Left cardiac atrium (tissue), 4 donors: ENCODE data around the gene BRSK1. TPM values are rescaled to one million over a fixed set of nuclear protein-coding genes. Genes with fewer than 3 reads are reported as not detected.

Source experiments
- ATAC-seq, 2 donors: fragments of 200-7000 bp; cut with Tn5 transposase; one replicate each; pipeline ENCODE4 v1.9.1; 2020; ENCODE audit warnings: mild to moderate bottlenecking in 2 of 2, moderate library complexity in 2 of 2
- DNase-seq: peaks from one replicate; pipeline ENCODE4 v3.0.0-alpha.2; 2020
- intact Hi-C, 2 donors: fragments of 100-400 bp; cut with DNase I; formaldehyde crosslinking; loops; one replicate each; pipeline versions ENCODE4 v1.14.1 to v1.15.1; 2022 to 2023
- total RNA-seq, 2 donors: library from RNA; stranded (reverse); fragmentation: NEBNext Ultra II Directional; extraction: Animal tissue kit (Norgen Biotek cat#: 25700); gene quantifications; one replicate each; pipeline ENCODE4 v1.2.1, GENCODE V29; 2021
- donor health status: DM: no; HTN: yes; CAD: no.
- donor health status: DM: no; HTN: yes; CAD: no; lungs with severe emphysema.
- donor health status: DM: yes; HTN: yes; CAD: no.
- donor health status: Dilated cardiomyopathy.

BRSK1 gene
- total RNA-seq, 2 donors from 2014 or later = 9.1 to 19.5 TPM

DNA sequence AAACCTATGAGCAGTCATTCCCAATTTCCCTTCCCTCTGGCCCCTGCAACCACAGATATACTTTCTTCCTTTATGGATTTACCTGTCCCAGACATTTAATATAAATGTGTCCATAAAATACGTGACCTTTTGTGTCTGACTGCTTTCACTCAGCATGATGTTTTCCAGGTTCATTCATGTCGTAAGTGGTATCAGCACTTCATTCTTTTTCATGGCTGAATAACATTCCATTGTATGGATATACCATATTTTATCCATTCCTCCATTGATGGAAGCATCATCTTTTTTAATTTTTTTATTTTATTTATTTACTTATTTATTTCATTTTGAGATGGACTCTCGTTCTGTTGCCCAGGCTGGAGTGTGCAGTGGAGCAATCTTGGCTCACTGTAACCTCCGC lies 17.0 kb upstream of the BRSK1 start:
- intact Hi-C loops = loop anchor here in 1 of 2 donors (10.0 kb wide), 1 partner anchor 52 kb away; no protein-coding TSS in a partner anchor
- no peak for DNase-seq
- no peak for ATAC-seq

- intact Hi-C loops = loop anchor here in 1 of 2 donors (10.0 kb wide), 1 partner anchor 54 kb away; no protein-coding TSS in a partner anchor
- DNase-seq (no peak), ATAC-seq (no peak)
Measured at GRCh38 chr19:55269299-55269698, 14.5 kb upstream of the BRSK1 start.

GRCh38 chr19:55270172-55270942 lies 13.4 kb upstream of the BRSK1 start:
- ATAC-seq (no peak), DNase-seq (no peak)
- intact Hi-C loops = no loop called here

DNA sequence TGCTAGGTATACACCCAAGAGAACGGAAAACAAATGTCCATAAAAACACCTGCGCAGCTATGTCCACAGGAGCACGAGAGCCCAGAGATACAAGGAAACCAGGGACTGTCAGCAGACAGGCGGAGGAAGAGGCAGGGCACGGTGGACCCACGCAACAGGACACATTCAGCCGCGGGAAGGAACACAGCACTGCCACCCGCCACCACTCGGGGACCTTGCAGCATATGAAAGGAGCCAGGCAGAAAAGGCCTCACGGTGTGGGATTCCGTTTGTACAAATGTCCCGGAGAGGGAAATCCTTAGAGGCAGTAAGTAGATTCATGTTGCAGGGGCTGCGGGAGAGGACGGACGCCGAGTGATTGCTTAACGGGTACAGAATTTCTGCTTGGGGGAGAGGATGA lies 11.7 kb upstream of the BRSK1 start:
- intact Hi-C loops = no loop called here
- DNase-seq (no peak), ATAC-seq (no peak)

- intact Hi-C loops = no loop called here
- no peak for DNase-seq
- ATAC-seq = no peak
Measured at GRCh38 chr19:55273978-55274707, 9.7 kb upstream of the BRSK1 start.

- ATAC-seq (no peak), DNase-seq (no peak)
- intact Hi-C loops = no loop called here
Measured at GRCh38 chr19:55275851-55276719, 7.7 kb upstream of the BRSK1 start.

GRCh38 chr19:55276720-55277430 lies 6.9 kb upstream of the BRSK1 start:
- ATAC-seq (no peak), DNase-seq (no peak)
- intact Hi-C loops = no loop called here

GRCh38 chr19:55277494-55277893 lies 6.3 kb upstream of the BRSK1 start:
- no peak for DNase-seq
- no peak for ATAC-seq
- intact Hi-C loops = no loop called here

GRCh38 chr19:55278391-55279135 lies 5.2 kb upstream of the BRSK1 start:
- ATAC-seq = no peak
- intact Hi-C loops = no loop called here

DNA sequence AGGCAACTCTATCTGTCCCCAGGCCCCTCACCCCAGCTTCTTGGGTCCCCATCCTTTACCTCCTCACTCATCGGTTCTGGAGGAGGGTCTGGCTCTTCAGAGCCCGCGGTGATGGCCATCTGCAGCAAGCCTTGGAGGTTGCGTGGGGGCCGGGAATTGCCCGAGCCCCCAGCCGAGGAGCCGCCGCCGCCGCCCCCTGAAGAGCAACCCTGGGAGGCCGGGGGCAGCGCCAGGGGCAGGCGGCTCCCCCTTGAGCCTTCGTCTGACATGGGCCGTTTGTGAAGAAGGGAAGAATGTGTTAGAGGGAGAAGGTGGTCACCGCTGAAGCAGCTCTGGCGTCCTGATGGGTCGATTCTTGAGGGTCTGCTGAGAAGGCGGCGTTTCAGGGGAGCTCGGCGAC lies 4.5 kb upstream of the BRSK1 start:
- no peak for ATAC-seq
- intact Hi-C loops = no loop called here

More at GRCh38 chr19:55278391-55279135, 5.2 kb upstream of the BRSK1 start:
- DNase-seq = no peak

GRCh38 chr19:55279770-55280643 lies 3.8 kb upstream of the BRSK1 start, which contains the start of gene HSPBP1:
HSPBP1 (minus strand) TSS chr19:55280110; CDS start chr19:55279608, 502 bp downstream.
- peak; percentile 94 to 95 for ATAC-seq
- intact Hi-C loops = no loop called here
- DNase-seq = peak; percentile 93

More for the DNA sequence above, 4.5 kb upstream of the BRSK1 start:
- no peak for DNase-seq

GRCh38 chr19:55284405-55285058 lies 735 bp downstream of the BRSK1 start:
- ATAC-seq (no peak), DNase-seq (no peak)
- intact Hi-C loops = no loop called here

- intact Hi-C loops = no loop called here
- DNase-seq = no peak
- no peak for ATAC-seq
Measured at GRCh38 chr19:55285229-55285890, 1.6 kb downstream of the BRSK1 start.

DNA sequence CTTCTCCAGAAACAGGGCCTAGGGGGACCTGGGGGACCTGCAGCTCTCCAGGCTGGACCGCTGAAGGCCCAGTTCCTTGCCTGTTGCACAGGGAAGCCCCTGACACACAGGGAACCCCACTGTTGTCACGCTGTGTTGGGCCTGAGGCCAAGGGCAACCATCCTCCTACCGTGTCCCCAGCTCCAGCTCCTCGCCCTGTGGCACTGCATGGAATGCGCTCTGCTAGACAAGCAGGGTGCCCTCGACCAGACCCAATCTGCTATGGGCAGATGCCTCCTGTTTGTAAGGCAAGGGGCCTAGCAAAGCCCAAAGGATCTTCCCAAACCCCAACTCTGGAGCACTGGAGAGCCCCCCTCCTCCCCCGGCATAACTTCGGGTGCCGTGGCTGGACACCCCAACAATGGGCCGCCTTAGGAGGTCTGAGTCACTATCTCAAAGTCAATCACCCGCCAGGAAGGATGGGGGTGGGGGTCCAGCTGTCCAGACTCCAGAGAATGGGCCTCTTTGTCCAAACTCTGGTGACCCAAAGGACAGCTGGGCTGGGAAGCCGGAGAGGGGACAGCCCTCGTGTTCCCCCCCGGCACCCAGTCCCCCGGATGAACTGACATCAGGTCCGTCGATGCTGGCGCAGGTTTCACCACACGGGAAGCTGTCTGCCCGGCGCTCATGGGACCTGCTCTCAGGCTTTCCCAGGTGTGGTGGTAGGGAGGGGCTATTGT lies 3.7 kb downstream of the BRSK1 start:
- DNase-seq (no peak), ATAC-seq (peak in 1 of 2 donors; percentile 8)
- intact Hi-C loops = no loop called here

DNA sequence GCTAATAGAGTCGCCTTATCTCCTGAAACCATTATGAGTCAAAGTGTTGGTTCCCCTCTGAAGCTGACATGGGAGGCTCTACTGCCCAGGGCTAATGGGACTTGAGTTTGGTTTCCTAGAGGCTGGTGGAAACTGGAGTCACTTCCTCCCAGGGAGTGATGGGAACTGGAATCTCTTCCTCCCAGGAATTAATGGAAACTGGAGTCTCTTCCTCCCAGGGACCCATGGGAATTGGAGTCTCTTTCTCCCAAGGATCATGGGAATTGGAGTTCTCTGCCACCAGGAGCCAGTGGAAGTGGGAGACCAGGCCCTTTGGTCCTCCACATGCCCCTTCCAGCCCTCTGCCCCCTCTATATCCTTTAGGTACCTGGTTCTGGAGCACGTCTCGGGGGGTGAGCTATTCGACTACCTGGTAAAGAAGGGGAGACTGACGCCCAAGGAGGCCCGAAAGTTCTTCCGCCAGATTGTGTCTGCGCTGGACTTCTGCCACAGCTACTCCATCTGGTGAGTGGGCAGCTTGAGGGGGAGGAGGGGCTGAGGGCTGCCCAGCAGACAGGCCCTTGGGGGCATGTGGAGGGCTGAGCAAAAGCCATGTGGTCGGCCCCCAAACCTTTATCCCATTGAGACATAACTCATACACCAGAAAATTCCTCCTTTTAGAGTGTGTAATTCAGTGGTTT lies 5.5 kb downstream of the BRSK1 start:
- intact Hi-C loops = no loop called here
- ATAC-seq (no peak), DNase-seq (no peak)
